Activated CD8-positive, alpha-beta memory T cell treated with anti-CD3 and anti-CD28 coated beads, Interleukin-2, amount 50 U/mL, for 24 hours (primary cell): ENCODE results near the gene PNMT.

Source experiments
- DNase-seq: peaks from one replicate; pipeline ENCODE4 v3.0.0-alpha.2; 2020; ENCODE audit errors: extremely low read depth

PNMT gene, protein sequence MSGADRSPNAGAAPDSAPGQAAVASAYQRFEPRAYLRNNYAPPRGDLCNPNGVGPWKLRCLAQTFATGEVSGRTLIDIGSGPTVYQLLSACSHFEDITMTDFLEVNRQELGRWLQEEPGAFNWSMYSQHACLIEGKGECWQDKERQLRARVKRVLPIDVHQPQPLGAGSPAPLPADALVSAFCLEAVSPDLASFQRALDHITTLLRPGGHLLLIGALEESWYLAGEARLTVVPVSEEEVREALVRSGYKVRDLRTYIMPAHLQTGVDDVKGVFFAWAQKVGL

DNA sequence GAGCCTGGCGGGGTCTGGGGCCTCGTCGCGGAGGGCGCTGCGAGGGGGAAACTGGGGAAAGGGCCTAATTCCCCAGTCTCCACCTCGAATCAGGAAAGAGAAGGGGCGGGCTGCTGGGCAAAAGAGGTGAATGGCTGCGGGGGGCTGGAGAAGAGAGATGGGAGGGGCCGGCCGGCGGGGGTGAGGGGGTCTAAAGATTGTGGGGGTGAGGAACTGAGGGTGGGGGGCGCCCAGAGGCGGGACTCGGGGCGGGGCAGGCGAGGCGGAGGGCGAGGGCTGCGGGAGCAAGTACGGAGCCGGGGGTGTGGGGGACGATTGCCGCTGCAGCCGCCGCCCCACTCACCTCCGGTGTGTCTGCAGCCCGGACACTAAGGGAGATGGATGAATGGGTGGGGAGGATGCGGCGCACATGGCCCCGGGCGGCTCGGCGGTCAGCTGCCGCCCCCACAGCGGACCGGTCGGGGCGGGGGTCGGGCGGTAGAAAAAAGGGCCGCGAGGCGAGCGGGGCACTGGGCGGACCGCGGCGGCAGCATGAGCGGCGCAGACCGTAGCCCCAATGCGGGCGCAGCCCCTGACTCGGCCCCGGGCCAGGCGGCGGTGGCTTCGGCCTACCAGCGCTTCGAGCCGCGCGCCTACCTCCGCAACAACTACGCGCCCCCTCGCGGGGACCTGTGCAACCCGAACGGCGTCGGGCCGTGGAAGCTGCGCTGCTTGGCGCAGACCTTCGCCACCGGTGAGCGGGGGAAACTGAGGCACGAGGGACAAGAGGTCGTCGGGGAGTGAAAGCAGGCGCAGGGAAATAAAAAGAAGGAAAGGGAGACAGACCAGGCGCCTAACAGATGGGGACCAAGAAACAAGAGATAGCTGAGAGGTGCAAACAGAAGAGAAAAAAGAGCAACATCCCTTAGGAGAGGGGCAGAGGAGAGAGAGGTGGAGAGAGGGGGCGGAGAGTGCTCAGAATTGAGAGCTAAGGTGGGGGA, at the start of gene PNMT:
Gene PNMT (plus strand): TSS at position 509 of the 980 bp plus-strand sequence. CDS start 23 bp downstream, at position 532.
- peak; percentile 29 for DNase-seq

DNA sequence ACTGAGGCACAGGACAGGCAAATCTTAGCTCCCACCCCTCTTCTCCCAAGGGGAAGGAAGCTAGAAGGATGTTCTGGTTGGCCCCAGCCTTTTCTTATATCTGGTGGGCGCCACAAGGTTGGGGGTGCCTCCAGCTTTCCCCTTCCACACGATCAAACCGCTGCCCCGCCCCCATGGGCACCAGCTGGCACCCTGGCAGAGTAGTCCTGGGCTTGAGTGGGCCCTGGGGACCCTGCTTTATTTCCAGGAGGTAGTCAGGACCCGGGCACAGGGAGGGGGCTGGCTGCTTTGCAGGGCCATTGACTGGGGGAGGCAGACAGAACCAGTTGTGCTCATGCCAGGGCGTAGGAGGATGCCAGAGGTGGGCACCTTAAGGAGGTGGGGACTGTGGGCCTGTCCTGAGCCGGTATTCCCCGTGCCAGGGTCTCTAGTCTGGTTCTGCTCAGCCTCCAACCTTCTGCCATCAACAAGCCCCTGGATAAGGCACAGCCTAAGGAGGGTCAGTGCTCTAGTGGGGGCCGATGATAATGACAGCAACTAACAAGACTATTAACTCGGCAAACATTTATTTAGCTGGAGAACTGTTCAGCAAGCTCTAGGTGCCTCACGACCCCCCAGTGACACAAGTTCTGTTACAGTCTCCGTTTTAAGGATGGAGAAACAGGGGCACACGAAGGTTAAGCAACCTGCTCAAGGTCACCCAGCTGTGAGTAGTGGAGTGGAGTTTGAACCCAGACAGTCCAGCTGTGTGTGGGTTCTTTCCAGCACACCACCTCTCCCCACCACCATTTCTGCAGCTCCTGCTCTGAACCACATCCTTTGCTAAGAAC, 49.1 kb upstream of the PNMT start:
- DNase-seq, result no peak

DNA sequence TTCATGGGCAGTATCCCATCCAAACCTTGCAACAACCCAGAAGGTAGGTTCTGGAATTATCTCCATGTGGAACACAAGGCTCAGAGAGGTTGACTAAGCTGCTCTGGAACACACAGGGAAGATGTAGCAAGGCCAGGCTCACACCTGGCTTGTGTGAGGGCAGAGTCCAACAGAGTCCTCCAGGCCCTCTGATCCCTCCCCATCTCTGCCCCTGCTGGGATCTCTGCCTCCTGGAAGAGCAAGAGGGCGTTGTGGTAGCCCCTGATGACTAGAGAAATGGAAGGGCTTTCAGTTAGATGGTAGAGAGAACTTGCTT, 48.5 kb upstream of the PNMT start:
- DNase-seq, result no peak

DNA sequence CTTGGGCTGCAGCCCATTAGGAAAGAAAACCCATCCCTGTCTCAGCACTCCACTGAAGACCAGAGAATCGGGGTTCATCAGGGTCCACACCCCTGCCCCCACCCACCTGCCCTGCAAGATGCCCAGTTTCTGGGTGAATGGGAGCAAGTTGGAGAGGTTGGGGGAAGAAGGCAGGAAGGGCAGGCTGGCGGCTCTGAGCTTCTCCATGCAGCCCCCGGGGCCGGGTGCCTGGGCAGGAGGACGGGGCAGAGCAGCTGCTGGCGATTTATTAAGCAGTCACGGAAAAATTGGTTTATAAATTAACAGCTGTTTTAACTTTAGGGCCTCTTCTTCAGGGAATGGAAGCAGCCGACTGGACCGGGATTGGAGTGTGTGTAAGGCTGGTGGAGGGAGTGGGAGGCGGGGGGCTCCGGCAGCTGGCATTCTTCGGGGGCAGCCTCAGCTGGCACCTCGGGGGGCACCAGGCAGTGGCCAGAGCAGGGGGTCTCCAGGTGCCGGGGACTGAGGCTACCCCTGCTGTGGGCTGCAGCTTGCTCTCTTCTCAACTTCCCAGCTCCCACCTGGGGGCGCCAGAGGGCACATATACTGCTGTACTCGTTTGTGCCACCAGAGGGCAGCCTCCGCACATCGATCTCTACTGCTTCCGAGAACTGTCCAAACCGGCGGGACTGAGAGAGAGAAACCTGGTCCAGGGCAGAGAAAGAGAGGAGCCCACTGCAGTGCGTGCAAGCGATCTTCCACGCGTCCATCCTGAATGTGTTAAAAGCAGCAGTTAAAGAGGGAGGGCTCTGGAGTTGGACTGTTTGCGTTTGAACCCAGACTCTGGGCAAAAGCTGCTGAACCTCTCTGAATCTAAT, 46.5 kb upstream of the PNMT start:
- DNase-seq, result peak; percentile 69

DNA sequence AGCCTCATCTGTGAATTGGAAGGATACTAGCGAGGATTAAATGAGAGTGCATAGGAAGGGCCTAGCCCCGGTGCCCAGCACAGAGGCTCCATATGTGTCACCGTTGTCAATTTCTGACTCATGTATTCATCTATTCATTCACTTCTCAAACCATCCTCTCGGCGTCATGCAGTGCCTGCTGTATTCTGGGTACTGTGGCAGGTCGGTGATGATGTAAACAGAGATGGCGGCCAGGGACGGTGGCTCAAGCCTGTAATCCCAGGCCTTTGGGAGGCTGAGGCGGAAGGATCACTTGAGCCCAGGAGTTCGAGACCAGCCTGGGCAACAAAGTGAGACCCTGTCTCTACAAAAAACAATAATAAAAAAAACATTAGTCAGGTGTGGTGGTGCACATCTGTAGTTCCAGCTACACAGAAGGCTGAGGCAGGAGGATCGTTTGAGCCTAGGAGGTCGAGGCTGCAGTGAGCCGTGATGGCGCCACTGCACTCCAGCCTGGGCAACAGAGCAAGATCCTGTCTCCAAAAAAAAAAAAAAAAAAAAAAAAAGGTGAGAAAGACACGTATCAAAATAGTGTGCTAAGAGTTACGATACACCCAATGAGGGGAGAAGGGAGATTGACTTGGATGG, 45.8 kb upstream of the PNMT start:
- DNase-seq, result no peak

DNA sequence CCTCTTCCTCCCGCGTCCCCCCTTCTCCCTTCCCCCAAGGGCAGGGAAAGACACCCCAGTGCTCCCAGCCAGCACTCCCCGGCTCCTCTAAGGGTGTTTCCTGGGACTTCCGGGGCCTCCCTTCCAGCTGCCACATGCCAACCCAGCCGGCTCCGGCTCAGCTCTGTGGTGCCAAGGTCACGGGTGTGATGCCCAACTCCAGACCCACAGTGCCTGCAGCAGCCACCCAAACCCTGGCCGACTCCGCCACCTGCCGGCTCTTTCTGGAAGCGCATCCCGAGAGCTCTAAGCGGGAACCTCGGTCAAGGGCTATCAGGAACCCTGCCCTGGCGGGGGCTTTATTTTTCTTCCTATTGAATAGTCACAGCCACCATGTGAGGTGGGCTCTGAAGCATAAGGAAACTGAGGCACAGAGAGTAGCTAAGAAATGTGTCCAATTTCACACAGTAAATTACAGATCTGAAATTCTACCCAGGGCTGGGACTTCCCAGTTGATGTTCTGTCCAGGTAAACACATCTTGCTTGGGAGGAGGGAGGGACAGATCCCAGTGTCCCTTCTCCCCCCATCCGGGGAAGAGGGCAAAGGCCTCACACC, 44.8 kb upstream of the PNMT start:
- DNase-seq, result peak; percentile 66

DNA sequence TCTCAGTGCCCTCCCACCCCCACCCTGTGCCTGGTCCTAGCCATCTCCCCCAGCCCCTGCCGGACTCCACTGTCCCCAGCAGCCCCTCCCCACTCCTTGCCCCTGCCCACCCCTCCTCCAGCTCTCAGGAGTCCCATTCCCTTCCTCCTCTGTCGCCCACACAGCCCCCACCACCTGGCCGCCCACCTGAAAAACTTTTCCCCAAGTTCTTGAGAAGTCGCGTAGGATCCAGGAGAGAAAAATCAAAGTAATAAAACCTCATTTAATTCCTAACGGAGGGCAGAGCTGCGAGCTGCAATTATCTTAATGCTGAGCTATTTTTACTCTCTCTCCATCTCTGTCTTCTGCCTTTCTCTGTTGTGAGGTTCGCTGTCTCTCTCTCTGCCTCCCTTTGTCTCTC, 43.9 kb upstream of the PNMT start:
- DNase-seq, result no peak

DNA sequence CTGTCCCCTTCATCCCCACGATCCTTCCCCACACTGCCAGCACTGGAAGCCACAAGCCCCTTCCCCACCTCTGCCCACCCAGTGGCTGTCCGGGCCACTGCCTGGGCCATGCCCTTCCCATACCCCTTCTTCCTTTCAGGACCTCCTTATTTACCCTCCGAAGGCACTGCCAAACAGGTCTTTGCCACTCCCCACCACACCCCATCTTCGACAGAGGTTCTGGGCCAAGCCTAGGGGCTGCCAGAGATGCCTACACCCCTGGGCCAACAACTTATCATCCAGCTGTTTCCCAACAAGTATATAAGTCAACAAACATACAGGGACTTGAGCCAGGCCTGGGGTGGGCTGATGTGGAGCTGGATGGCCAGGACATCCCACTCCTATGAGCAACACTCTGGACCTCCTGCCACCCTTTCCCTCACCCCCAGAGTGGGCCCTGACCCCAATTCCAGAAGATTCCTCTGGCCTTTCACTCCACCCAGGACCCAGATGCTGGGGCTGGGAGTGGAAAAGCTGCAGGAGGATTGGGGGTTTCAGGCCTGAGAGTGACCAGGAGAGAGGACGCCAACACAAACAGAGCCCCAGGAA, 43.0 kb upstream of the PNMT start:
- DNase-seq, result no peak

DNA sequence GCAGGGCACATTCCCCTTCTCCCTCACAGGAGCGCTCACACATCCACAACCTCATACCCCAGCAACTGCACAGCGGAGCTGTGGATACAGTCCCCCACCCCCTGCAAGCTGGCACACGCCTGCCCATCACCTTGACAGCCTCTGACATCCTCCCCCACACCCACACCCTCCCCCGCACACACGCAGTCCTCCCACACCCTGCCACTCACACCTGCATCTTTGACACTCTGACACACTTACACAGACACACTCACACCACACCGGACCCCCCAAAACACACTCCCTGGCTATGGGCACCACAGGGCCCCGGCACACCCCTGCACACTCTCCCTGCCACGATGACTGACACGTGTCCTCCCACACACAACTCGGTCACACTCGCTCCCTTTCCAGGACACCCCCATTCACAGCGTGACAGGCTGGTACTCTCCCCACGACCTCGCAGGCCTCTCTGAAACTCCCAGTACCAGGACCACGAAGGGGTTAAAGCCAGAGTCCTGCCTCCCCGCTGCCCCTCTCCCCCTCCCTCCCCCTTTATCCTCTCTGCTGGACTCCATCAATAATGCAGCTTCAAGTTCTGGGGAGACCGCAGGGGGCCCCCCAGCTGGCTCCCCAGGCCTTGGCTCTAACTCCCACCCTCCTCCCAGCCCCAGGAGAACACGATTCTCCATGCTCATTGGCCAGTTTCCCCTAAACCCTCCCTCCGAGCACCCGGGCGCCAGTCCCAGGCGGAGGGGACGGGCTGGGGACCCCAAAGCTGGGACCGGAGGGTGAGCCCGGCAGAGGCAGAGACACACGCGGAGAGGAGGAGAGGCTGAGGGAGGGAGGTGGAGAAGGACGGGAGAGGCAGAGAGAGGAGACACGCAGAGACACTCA, 41.8 kb upstream of the PNMT start, which contains the start of gene PPP1R1B:
Gene PPP1R1B (plus strand): TSS at position 782 of the 876 bp plus-strand sequence. CDS start 441 bp downstream, outside the sequence.
- no peak for DNase-seq

DNA sequence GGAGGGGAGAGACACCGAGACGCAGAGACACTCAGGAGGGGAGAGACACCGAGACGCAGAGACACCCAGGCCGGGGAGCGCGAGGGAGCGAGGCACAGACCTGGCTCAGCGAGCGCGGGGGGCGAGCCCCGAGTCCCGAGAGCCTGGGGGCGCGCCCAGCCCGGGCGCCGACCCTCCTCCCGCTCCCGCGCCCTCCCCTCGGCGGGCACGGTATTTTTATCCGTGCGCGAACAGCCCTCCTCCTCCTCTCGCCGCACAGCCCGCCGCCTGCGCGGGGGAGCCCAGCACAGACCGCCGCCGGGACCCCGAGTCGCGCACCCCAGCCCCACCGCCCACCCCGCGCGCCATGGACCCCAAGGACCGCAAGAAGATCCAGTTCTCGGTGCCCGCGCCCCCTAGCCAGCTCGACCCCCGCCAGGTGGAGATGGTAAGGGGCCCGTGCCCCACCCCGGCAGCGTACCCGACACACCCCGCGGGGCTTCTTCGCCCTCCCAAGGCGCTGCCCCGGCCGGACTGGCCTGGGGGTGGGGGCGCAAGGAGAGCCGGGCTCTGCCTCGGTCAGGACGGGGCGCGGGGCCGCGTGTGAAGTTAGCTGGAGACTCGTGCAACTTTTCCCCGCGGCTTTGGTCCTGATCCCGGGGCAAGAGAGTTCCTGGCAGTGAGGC, 41.1 kb upstream of the PNMT start:
- DNase-seq, result no peak

DNA sequence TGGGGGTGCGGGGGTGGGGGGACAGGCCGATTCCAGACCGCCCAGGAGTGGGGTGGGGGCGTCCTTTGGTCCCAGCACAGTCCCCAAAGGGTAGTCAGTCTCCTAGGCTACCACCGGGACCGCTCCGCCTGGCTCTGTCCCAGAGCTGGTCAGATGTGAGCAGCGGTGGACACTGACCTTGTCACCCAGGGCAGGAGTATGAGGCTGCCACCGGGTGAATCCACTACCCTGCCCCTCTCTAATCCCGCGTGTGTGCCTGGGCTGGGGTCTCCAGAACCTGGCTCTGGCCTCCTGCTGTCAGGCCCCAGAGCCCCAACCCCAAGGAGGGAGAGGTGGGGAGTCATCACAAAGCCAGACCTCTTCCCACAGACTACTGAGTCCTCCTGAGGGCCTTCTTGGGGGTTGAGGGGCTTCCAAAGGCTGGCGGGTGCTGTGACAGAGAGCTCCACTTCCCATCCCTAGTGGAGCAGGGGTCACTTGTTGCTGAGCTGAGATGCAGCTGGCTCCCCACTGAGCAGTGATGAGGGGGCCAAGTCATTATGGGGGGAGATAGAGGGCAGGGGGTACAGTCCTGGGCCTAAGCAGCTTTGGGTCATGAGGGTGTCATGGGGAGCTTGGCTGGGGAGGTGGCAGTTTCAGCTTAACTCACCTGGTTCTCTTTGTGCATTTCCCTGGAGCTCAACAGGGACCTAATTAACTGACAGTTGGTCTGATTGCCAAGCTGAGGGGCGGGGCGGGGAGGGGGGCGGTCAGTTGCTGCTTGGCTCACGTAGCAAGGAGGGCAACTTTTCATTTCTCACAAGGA, 40.3 kb upstream of the PNMT start:
- no peak for DNase-seq

DNA sequence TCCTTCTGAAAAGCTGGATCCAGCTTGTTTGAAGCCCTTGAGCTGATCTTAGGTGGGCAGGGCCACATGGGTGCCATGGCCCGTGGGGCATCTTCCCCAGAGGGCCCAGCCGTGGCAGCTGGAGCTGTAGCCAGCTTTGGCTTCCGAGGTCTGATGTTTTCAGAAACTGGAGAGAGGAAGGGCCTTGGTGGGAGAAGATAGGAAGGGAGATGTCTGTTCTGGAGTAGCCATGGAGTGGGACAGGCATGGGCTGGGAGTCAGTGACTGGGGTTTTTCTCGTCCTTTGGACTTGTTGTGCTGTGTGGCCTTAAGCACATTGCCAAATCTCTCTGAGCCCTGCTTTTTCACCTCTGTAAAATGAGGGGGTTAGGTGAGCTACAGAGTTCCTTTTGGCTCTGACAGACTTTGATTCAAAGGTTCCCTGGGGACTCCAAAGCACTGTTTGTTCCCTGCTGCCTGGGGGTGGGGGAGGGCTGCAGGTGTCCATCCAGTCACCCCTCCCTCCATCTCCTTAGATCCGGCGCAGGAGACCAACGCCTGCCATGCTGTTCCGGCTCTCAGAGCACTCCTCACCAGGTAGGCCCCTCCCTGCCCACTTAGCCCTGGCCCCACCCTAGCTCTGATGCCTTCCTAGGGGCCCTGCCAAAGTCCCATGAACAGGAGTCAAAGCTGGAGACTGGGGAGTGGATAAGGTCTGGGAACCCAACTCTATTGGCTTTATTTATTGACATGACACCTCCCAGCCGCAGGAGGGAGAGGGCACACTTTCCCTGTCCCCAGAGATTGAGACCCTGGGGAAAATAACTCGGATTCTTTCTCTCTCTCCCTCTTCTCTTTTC, 39.4 kb upstream of the PNMT start:
- no peak for DNase-seq

DNA sequence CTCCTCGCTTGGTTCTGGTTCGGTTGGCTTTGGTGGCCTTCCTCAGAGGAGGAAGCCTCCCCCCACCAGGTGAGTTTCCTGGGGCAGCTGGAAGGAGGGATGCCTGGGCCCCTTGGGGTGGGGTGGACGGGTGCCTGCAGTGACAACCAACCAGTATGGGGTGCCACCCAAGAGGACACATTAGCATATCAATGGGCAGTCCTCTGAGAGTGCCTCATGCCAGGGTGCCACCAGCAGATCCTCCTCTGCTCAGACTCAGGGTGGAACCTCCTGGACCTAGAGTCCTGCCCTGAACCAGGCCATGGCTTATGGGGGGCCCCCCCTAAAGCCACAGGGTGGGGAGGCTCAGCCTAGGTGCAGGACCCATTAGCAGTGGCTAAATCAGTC, 38.8 kb upstream of the PNMT start:
- DNase-seq, result no peak

DNA sequence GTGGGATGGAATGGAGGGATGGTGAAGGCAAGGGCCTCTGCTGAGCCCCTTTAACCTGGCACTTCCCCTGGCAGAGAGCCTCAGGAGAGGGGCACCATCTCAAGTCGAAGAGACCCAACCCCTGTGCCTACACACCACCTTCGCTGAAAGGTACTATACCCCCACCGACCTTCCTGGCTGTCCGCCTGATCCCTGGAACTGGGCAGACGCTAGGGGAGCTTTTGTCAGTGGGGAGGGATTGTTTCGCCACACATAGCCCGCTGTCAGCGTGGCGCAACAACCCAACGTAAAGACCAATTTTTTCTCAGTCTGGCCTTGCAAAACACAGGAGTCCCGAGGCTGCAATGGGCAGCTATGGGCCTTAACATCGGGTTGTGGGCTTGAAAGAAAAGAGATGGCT, 38.4 kb upstream of the PNMT start:
- no peak for DNase-seq

DNA sequence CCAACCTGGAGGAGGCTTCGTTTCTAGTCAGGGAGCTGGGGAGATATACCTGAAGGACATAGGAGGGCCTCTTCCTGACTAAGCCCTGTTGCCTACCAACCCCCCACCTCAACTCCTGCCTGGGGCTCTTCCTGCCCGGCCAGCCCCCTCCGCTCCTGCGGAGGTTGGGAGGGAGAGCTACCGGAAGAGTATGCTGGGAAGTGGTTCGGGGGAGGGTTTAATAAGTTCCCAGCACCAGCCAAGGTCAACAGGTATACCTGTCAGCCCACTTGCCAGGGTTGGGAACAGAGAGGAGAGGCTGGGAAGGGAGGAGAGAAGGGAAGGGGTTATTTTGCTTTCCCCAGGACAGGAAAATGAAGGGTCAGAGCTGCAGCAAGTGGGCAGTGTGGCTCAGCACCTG, 36.9 kb upstream of the PNMT start:
- no peak for DNase-seq

DNA sequence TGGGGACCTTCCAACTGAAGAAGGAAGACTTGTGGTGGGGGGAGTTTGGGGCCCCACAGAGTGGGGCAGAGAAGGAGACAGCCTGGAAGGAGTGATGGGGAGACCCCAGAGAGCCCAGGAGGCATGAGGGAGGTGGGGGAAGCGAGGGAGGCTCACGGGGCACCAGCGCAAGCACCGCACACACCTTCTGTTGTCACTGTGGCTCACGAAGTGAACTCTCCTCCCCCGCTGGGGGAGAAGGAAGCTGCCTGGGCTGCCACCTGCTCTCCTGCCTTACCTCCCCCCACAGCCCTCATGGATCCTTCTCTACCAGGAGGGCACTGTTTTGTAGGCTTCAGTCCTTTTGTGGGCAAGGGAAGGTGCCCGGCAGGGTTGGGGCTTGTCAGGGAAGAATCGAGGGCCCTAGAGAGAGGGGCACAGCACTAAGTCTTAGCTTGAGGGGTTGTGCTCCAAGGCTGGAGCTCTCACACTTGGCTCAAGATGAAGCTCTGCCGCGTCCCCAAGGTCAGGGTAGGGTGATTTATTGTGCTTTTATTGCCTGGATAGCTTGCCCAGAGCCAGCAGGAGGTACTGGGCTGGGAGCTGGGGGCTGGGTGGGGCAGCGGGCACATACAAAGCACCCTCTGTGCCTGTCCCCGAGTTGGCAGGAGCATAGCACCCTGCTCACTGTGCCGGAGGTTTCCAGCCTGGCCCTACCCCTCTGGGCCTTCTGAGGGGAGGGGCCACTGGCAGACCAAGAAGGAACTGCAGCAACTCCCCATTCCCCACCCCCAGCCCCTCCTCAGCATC, 35.9 kb upstream of the PNMT start:
- no peak for DNase-seq
